ENCODE data around the gene ANXA6.

GRCh38 chr5:151153766-151154272 lies 3.8 kb downstream of the ANXA6 start:
- no peak for TF ChIP-seq CTCF (IDR thresholded peaks at IDR 0.05 in 8 of 11, conservative IDR thresholded peaks at IDR 0.05 in 3 of 11)
- TF ChIP-seq POLR2AphosphoS5 (IDR thresholded peaks at IDR 0.05): no peak
